HCT116 (cell line): Measurements from ENCODE around the gene MYH14.

Experiments
- CTCF ChIP-seq, 3 experiments: fragments of 200-600 bp in 1 of 3; sonication (generic) in 1 of 3; IDR thresholded peaks in 2 of 3; conservative IDR thresholded peaks in 1 of 3; 2 replicates each; pipeline ENCODE4 v1.5.1; 2012 to 2017; ENCODE audit warnings: low read depth in 2 of 3, low read length in 2 of 3, antibody characterized with exemption in 1 of 3, borderline replicate concordance in 1 of 3, control low read depth in 1 of 3, mild to moderate bottlenecking in 1 of 3, mixed read lengths in 1 of 3, mixed run types in 1 of 3, moderate library complexity in 1 of 3; ENCODE audit not compliant: insufficient read depth in 1 of 3
- ELF1 ChIP-seq: IDR thresholded peaks from 2 replicates; pipeline ENCODE4 v1.6.1; 2012; ENCODE audit warnings: low read depth, borderline replicate concordance
- MAX ChIP-seq: IDR thresholded peaks from 2 replicates; pipeline ENCODE4 v1.6.1; 2012
- POLR2A ChIP-seq: IDR thresholded peaks from 2 replicates; pipeline ENCODE4 v1.7.0; 2011; ENCODE audit warnings: borderline replicate concordance; ENCODE audit not compliant: insufficient read depth, insufficient read length; ENCODE audit errors: extremely low read depth
- REST ChIP-seq: IDR thresholded peaks from 2 replicates; pipeline ENCODE4 v1.6.1; 2012; ENCODE audit warnings: low read depth
- YY1 ChIP-seq: IDR thresholded peaks from 2 replicates; pipeline ENCODE4 v1.6.1; 2011; ENCODE audit warnings: low read length, low read depth, moderate library complexity, mild to moderate bottlenecking; ENCODE audit not compliant: insufficient replicate concordance; ENCODE audit errors: extremely low read depth
- ZBTB33 ChIP-seq: IDR thresholded peaks from 2 replicates; pipeline ENCODE4 v1.6.1; 2011; ENCODE audit warnings: mild to moderate bottlenecking, low read length, moderate library complexity; ENCODE audit not compliant: insufficient replicate concordance; ENCODE audit errors: extremely low read depth

GRCh38 chr19:50323782-50324133 lies 120.3 kb downstream of the MYH14 start:
- TF ChIP-seq YY1 (no peak), CTCF (IDR thresholded peaks at IDR 0.05 in 2 of 3, conservative IDR thresholded peaks at IDR 0.05 in 1 of 3; ENCODE audit: borderline replicate concordance in 1 of 3, insufficient read depth in 1 of 3, low read depth in 2 of 3, low read length in 2 of 3) (no peak), REST (no peak), ELF1 (no peak), MAX (no peak), POLR2A (no peak), ZBTB33 (no peak)
